Astrocyte of the cerebellum (primary cell): ENCODE data around the gene NRTN.
"Not testable (repeated sequence)": the region's sequence is repeated elsewhere in the genome, so short reads cannot be mapped to it uniquely, and the experiment has no call there.

ENCODE experiments used
- DNase-seq: peaks from one replicate; pipeline ENCODE4 v3.0.0-alpha.2; 2011; ENCODE audit warnings: low read depth
- H3K4me3 ChIP-seq: 2 replicates; pipeline ENCODE4 v1.5.1; 2011; ENCODE audit warnings: mild to moderate bottlenecking, low read depth, low read length, moderate library complexity
- in situ Hi-C: cut with HindIII; loops from 2 replicates; pipeline ENCODE4 v1.10.0; 2017; ENCODE audit warnings: low sequenced_read_pairs
- TF ChIP-seq, protein P1 (sequence below): IDR thresholded peaks from 2 replicates; pipeline ENCODE4 v1.5.1; 2012; ENCODE audit warnings: low read length, low read depth, moderate library complexity, mild to moderate bottlenecking; ENCODE audit errors: missing control alignments

The NRTN gene

DNA sequence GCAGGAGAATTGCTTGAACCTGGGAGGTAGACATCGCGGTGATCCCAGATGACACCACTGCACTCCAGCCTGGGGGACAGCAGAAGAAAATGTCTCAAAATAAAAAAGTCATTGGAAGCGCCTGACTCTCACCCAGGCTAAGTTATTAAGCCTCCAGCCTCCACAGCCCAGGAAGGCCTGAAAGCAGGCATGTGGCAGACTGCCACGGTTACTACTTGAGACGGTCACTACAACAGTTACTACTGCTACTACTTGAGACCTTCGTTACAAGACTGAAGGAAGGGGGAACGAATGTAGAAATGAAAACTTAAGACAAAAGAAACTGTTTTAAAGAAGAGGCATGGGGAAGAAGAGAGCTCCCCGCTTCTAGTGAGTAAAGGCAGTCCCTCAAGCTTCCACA is 29.9 kb upstream of the NRTN start:
- H3K4me3 ChIP-seq: no peak overlapping the region
- DNase-seq: no peak
- TF ChIP-seq, protein P1, sequence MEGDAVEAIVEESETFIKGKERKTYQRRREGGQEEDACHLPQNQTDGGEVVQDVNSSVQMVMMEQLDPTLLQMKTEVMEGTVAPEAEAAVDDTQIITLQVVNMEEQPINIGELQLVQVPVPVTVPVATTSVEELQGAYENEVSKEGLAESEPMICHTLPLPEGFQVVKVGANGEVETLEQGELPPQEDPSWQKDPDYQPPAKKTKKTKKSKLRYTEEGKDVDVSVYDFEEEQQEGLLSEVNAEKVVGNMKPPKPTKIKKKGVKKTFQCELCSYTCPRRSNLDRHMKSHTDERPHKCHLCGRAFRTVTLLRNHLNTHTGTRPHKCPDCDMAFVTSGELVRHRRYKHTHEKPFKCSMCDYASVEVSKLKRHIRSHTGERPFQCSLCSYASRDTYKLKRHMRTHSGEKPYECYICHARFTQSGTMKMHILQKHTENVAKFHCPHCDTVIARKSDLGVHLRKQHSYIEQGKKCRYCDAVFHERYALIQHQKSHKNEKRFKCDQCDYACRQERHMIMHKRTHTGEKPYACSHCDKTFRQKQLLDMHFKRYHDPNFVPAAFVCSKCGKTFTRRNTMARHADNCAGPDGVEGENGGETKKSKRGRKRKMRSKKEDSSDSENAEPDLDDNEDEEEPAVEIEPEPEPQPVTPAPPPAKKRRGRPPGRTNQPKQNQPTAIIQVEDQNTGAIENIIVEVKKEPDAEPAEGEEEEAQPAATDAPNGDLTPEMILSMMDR: no peak
- in situ Hi-C loops: no loop called here

DNA sequence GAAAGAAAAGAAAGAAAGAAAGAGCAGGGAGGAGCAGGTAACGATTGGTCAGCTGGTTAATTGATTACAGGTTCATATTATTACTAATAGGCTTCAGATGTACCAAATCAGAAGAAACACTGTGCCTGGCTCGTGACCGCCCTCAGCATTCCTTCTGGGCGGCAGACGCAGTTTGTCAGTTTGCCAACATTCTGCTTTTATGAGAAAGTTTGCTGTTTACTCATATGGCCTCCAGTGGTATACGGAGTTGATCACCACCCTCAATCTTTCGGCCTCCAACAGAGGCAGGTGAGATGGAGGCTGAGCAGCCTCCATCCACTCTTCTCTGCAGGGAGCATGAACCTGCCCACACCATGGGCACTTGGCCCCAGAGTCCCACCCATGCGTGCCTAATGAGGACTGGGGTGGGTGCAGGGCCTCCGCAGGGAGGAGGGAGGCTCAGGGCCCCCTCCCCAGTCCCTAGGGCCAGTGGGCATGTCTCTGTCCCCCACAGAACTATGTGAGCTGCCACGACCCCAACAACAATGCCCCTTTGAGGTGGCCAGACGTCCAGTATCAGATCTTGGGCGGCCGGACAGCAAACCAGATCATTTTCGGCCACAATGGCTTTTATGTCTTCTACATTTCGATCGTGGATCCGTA is 29.1 kb upstream of the NRTN start:
- no peak overlapping the region for H3K4me3 ChIP-seq
- TF ChIP-seq, protein P1: no peak
- no peak for DNase-seq
- in situ Hi-C loops: no loop called here

DNA sequence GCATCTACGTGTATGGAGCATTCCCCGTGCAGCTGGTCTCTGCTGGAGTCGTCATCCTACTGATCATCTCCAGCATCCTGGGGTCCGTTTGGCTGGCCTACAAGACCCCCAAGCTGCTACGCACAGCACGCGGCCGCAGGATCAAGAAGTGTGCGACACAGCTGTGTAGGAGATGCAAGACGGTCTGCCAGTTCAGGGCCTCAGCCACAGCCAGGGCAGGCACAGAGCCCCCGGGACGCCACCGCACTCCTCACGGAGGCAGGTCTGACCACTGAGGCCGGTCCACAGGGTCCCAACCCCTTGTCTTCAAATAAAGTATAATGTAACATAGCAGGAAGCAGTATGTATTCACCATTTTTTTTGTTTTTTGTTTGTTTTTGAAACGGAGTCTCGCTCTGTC is 26.5 kb upstream of the NRTN start:
- DNase-seq: no peak
- TF ChIP-seq, protein P1: no peak
- H3K4me3 ChIP-seq: no peak overlapping the region
- in situ Hi-C loops: no loop called here

DNA sequence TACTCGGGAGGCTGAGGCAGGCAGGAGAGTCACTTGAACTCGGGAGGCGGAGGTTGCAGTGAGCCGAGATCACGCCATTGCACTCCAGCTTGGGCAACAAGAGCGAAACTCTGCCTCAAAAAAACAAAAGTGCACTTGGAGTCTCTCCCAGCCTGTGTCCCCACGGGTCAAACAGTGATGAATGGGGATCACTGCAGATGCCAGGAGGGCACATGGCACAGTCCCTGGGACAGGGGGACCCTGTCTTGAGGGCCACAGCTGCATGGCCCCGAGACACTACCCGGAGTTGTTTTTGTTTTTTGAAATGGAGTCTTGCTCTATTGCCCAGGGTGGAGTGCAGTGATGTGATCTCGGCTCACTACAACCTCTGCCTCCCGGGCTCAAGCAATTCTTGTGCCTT is 24.0 kb upstream of the NRTN start:
- in situ Hi-C loops, DNase-seq, H3K4me3 ChIP-seq: not testable (repeated sequence)

DNA sequence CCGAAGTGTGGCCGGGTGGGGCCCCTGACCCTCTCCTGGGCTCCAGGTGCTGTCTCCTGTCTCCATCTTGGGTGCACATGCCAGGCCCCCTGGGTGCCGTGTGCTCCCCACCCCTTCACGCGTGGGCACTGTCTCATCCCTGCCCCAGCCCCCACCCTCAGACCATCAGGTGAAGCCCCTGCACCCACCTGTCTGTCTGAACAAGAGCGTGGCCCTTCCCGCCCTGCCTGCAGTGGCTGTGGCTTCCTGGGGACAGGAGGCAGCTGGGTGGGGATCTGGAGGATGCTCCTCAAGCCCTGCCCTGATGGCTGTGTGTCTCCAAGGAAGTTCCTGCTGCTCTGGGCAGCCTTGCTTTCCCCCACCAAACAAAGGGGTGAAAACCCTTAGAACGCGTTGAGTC is 22.5 kb upstream of the NRTN start:
- in situ Hi-C loops: no loop called here
- no peak overlapping the region for H3K4me3 ChIP-seq
- no peak for DNase-seq
- TF ChIP-seq, protein P1: no peak

DNA sequence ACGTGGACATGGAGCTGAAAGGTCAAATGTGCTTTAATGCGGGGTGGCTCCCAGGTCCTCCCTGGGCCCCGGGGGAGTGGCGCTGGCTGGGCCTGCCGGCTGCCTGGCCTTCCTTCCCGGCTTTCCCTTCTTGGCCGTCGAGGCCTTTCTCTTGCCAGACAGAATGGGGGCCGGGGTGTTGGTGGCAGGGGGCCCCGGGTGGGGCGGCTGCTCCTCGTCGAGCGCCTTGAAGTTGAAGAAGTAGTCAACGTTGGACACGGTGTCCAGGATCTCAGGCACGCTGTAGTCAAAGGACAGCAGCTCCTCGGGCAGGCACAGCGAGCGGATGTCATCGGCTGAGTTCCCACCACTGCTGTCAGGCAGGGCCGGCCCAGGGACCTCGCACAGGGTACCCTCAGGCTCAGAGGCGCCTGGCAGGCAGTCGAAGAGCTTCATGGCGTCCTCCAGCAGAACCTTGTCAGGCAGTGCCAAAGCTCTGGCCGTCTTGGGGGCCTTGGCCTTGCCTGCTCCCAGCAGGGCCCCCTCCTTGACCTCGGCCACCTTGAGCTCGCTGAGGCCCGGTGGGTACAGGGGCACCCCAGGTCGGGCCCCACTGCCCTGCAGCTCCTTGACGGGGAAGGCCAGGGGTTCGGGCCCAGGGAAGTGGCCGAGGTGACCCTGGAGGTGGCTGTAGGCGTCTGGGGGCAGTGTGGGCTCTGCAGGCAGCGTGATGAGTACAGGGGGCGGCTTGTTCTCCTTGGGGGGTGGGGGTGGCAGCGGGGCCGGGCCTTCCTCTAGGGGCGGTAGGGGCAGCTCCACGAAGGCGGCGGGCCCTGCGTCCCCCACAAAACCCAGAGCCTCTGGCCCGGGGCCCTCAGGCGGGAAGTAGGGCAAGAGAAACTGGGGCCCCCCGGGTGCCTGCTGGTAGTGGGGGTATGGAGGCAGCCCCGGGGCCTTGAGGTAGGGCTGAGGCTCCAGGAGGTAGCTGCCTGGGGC is 21.6 kb upstream of the NRTN start:
- no peak overlapping the region for H3K4me3 ChIP-seq
- no peak for DNase-seq
- TF ChIP-seq, protein P1: no peak
- in situ Hi-C loops: no loop called here
